NCI-H187 (cell line): ENCODE measurements around the gene IGFBP5.
A peak's percentile ranks its signal among the peaks of the same experiment; 100 is the strongest.

Source experiments
- DNase-seq, 2 experiments: peaks; one replicate each; lab custom pipeline; 2025; lab: John Stamatoyannopoulos, UW

The IGFBP5 gene

DNA sequence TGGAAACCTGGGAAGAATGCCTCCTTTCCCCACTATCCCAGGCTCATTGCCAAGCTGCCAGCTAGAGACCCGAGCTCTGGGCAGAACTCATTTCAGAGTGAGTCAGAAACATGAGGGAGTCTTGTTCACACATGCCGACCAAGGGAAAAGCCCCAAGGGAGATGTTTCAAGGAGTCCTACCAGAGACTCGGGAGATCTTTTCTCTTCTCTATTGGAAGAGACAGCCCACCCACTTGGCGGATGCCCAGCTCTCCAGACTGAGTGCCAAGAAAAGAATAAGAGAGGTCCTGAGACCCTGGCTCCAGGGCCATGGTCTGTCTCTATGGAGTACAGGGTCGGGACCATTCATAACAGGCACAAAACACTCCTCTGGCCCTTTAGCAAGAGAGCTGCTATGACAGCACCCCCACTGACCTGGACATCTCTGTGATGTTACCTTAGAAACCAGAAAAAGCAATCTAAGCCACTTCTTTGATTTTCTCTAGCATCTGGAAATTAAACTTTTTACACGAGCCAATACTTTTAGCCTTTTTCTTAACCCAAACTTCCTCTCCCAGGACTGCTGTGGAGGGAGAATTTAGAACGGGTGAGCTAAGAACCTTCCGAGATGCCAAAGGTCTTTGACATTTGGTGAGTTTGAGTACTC lies 18.5 kb upstream of the IGFBP5 start:
- DNase-seq, result no peak

DNA sequence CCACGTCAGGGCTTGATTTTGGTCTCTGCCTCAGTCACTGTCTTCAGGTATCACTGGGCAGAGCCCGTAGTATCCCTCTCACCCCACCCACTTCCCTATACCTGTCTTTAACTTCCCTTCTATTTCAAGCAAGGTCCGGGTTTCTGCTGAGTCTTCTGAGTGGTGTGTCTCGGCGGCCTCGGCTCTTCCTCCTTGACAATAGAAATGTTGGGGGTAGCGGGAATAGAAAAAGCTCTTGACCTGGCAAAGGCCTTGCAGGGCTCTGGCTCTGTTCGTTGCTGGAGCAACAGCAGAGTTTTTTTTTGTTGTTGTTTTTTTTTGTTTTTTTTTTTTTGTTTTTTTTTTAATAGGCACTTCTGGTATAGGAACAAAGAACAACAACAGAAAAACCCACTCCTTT lies 16.0 kb upstream of the IGFBP5 start:
- DNase-seq, result no peak

- no peak for DNase-seq
Observed at GRCh38 chr2:216710551-216711301, 15.4 kb upstream of the IGFBP5 start.

- DNase-seq, result no peak
Observed at GRCh38 chr2:216702756-216703155, 7.4 kb upstream of the IGFBP5 start.

GRCh38 chr2:216701544-216701943 lies 6.2 kb upstream of the IGFBP5 start:
- no peak for DNase-seq

GRCh38 chr2:216700781-216701180 lies 5.4 kb upstream of the IGFBP5 start:
- DNase-seq, result peak in 1 of 2 experiments; percentile 5

DNA sequence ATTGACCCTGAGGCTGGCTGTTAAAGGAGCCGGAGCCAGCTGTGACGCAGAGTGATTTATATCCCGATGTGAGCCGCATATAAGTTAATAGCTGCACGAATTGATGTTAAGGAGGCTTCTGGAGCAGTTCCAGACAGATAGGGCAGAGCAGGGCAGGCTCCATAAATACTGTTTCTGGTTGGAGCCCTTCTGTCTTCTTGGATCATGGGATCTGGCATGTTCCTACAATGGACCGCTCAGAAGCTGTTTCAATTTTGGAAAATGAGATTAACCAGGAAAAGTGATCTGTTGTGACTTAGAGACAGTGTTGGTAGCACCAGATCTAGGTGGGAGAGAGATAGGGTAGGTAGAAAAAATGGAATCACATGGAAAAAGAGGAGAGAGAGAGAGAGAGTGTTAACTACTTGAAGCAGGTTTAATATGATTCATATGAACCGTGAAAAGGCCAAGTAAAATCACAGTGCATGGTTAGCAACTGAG lies 4.8 kb upstream of the IGFBP5 start:
- peak; percentile 33 to 40 for DNase-seq

DNA sequence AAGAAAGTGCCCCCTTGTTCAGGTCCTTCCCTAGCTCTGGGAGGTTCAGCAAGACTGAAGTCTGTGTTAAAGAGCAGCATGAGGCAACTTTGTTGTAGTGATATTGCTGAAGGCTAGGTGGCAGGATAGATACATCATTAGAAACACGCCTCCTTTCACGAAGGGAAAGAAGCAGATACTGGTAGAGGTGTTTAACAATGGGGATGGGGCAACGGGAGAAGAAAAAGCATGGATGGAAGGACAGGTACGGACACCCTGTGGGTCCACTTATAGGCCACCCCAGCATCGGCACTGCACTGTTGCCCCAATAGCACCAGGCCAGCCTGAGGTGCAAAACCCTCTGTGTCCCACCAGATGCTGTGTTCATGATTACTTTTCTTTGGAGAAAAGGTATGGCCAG lies 3.5 kb upstream of the IGFBP5 start:
- DNase-seq, result peak; percentile 6 to 27

DNA sequence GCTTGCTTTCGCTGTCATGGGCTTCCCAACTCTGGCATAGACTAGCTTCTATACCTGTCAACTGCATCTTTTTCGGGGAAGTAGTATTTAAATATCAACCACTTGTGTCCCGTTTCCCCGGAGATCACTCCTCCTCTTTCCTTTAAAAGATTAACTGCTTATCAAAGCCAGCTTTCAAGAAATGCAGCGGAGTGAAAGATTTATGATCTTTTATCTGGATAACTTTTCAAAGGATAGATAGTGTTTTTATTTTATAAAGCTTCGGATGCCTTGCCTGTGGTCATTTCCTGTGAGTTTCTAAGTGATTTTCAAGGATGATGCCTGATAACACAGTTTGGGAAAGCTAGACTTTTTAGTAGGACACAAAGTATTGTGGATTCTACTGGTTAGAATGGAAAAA lies 2.9 kb upstream of the IGFBP5 start:
- no peak for DNase-seq

DNA sequence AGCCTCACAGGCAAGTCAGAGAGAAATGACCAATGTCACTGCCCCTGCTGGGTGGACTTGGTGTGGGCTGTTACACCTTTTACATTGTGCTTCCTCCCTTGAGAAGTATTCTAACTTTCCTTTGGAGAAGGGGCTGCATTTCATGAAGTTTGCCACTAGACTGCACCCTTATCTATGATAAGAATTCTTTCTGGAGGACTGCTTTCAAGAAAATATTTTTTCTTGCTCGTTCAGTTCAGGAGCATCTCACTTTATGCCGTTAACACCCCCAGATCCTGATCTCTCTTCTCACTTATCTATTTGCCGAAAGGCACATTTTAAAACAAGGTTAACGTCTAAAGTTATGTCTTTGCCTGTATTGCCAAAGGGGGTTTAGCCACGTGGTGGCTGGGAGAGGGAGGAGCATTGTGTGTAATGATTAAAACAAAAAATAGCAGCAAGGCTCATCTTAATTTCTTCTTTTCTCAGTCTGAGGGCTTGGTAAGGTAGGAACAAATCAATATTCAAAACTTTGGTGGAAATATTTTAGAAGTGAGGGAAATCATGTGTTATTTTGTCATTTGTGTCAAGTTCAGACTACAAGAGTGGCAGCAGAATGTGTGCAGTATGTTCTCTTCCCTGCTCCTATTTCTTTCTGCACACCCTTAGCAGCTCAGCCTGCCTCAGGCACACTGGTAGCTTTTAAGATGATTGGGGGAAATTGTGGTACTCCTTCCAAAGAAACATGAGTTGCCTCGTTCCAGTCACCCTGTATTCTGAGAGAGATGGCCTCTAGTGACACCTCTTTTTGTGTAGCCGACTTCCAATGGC lies 1.6 kb upstream of the IGFBP5 start:
- DNase-seq, result no peak

DNA sequence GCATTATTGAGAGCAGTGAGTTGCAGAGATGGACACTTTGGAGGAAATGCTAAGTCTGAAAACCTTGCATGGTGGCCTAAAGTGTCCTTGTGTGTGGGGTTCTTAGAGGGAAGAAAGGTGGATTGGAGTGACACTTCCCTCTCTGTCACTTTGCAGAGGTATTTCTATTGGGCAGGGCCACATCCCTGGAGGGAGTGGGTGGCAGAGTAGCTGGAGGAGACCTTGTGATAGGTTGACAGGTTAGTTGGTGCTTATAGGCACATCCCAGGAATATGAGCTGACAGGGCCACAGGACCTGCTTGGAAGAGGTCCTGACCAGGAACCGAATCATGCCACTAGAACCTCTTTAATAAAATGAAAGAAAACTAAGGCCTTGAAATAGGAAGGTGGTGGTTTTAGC lies 972 bp upstream of the IGFBP5 start:
- no peak for DNase-seq

GRCh38 chr2:216694826-216695217 lies 527 bp downstream of the IGFBP5 start:
- peak in 1 of 2 experiments; percentile 8 for DNase-seq

DNA sequence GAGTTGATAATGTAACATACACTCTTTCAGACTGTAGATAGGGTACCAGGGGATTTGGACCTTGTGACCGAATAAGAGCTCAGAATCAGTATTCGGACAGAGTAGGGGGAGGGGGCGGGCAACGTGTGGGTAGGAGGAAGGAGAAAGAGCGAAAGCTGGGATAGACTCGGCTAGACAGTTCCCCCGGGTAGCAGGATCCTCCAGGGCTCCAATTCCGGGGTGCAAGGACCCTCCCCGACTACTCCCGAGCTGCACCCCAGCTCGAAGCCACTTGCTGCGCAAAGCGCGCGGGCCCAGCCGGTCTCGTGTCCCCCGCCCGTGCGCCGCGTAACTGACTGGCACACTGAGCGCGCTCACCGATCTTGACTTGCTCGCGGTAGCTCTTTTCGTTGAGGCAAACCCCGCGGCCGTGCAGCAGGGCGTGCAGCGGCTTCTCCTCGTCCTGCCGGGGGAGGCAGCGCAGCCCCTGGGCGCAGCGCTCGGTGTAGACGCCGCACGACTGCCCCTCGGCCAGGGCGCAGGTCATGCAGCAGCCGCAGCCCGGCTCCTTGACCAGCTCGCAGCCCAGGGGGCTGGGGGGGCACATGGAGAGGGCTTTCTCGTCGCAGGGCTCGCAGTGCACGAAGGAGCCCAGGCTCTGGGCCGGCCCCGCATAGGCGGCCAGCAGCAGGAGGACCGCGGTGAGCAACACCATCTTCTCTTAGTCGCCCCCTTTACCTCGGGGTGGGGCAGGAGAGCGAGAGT lies 1.1 kb downstream of the IGFBP5 start:
- peak; percentile 21 to 22 for DNase-seq

DNA sequence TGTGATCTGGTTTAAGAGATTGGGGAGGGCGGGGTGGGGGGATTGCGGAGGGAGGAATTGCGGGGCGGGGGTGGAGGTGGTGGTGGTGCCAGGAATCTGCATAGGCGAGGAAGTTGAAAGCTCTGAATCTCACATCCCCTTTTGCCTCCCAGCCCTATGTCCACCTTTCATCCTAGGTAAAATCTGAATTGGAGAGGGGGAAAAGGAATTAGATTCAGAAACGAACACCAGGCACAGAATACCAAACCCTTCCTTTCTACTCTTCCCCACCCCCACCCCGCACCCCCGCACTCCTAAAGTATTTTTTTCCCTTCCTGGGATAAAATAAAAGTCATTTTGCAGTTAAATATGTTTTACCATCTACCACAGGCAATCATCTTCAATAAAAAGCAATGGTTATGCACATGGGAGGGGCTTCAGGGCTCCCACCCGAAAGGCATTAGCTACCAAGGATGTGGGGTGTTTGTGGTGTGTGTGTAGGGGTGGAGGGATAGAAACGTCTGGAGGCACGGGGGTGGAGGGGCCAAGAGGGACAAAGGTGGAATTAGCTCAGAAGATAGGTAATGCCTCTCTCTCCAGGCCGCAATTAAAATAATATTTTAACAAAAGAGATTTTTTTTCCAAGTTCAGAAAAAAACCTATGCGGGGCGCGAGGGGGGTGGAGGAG lies 1.8 kb downstream of the IGFBP5 start:
- no peak for DNase-seq

- DNase-seq, result peak; percentile 53 to 77
Observed at GRCh38 chr2:216692636-216693413, 2.5 kb downstream of the IGFBP5 start.

- peak; percentile 41 to 50 for DNase-seq
Observed at GRCh38 chr2:216690853-216691741, 4.3 kb downstream of the IGFBP5 start.

DNA sequence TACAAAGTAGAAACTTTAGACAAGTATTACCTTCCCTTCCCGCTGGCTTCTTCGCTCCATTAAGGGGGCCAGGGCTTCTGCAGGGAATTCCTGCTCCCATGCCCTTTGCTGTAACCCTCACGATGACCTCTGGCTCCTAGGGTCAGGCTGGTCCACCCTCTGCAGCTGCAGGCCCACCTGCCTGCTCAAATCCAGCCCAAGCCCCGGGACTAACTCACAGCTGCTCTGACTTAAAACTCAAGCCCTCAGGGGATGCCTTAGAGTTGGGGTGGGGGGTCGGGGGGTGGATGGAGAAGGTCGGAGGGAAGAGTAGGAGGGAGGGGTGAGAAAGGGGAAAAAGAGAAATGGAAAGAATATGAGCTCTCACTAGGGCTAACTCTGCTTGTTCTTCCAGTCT lies 4.9 kb downstream of the IGFBP5 start:
- no peak for DNase-seq

DNA sequence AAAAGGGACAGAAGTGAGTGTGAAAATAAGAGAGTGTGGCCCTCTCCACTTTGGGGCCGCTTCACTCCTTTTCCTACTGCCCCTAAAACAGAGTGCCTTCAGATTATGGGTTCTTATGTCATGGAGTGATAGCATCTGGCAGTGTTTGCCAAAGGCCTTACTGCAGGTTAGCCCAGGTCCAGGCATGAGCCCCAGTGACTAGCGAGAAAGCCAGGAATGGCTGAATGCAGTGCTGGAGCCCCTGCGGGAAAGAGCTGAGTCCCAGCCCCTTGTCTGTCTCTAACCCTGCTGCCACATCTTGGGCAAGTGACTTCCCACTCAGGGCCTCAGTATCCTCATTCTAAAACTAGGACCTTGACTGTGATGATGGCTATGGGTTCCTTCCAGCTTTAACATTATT lies 6.0 kb downstream of the IGFBP5 start:
- DNase-seq, result no peak

- DNase-seq, result no peak
Observed at GRCh38 chr2:216688731-216689340, 6.5 kb downstream of the IGFBP5 start.
